ENCODE results near the gene TTC27.

- TF ChIP-seq POLR2A (IDR thresholded peaks at IDR 0.05), result no peak
- TF ChIP-seq, protein P1, sequence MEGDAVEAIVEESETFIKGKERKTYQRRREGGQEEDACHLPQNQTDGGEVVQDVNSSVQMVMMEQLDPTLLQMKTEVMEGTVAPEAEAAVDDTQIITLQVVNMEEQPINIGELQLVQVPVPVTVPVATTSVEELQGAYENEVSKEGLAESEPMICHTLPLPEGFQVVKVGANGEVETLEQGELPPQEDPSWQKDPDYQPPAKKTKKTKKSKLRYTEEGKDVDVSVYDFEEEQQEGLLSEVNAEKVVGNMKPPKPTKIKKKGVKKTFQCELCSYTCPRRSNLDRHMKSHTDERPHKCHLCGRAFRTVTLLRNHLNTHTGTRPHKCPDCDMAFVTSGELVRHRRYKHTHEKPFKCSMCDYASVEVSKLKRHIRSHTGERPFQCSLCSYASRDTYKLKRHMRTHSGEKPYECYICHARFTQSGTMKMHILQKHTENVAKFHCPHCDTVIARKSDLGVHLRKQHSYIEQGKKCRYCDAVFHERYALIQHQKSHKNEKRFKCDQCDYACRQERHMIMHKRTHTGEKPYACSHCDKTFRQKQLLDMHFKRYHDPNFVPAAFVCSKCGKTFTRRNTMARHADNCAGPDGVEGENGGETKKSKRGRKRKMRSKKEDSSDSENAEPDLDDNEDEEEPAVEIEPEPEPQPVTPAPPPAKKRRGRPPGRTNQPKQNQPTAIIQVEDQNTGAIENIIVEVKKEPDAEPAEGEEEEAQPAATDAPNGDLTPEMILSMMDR (IDR thresholded peaks at IDR 0.05), result no peak
- TF ChIP-seq EP300 (IDR thresholded peaks at IDR 0.05), result no peak
Observed at GRCh38 chr2:32712870-32713269, 85.0 kb downstream of the TTC27 start.

All from ovary (tissue), 3 donors.